Naive thymus-derived CD4-positive, alpha-beta T cell (primary cell): ENCODE results near the gene RAD54L. TPM values are rescaled to one million over a fixed set of nuclear protein-coding genes. Genes with fewer than 3 reads are reported as not detected.

Source experiments
- ATAC-seq: fragments of 150-1000 bp; cut with Tn5 transposase; 2 replicates; pipeline ENCODE4 v1.10.0; 2021; ENCODE audit warnings: mild to moderate bottlenecking, moderate library complexity
- CTCF ChIA-PET: fragments of 350-600 bp; sonication (Branson Sonifier 250); formaldehyde crosslinking; loops from one replicate; lab custom pipeline; 2021; ENCODE audit warnings: antibody characterized with exemption; lab: Charles Lee
- POLR2A ChIA-PET: fragments of 350-600 bp; sonication (Branson Sonifier 250); formaldehyde crosslinking; loops from one replicate; lab custom pipeline; 2021; ENCODE audit warnings: antibody characterized with exemption, inconsistent platforms; lab: Charles Lee
- DNase-seq, 9 donors: peaks; one replicate each; pipeline versions ENCODE4 v3.0.0 to v3.0.0-alpha.2; 2020 to 2022; ENCODE audit warnings: mixed read lengths in 1 of 9
- H3K27ac ChIP-seq: one replicate; pipeline ENCODE4 v1.7.0; 2013; ENCODE audit warnings: mild to moderate bottlenecking, low read depth, low read length, moderate library complexity
- H3K27me3 ChIP-seq, 2 donors: one replicate each; pipeline ENCODE4 v1.7.0; 2013; ENCODE audit warnings: low read length in 2 of 2, mild to moderate bottlenecking in 2 of 2, moderate library complexity in 2 of 2; ENCODE audit not compliant: control insufficient read depth in 2 of 2, insufficient read depth in 2 of 2
- H3K36me3 ChIP-seq, 3 experiments: 1 replicate in 2 of 3; 2 replicates in 1 of 3; pipeline ENCODE4 v1.7.0; 2013; ENCODE audit warnings: low read length in 3 of 3, mild to moderate bottlenecking in 3 of 3, moderate library complexity in 1 of 3; ENCODE audit not compliant: insufficient read depth in 3 of 3, control insufficient read depth in 2 of 3
- H3K4me1 ChIP-seq, 2 donors: one replicate each; pipeline ENCODE4 v1.7.0; 2013; ENCODE audit warnings: low read length in 2 of 2, mild to moderate bottlenecking in 2 of 2, moderate library complexity in 1 of 2; ENCODE audit not compliant: control insufficient read depth in 2 of 2, insufficient read depth in 2 of 2
- H3K4me3 ChIP-seq: 2 replicates; pipeline ENCODE4 v1.7.0; 2013; ENCODE audit warnings: mild to moderate bottlenecking, low read length
- H3K9me3 ChIP-seq, 3 experiments: 1 replicate in 2 of 3; 2 replicates in 1 of 3; pipeline ENCODE4 v1.7.0; 2013; ENCODE audit warnings: low read length in 3 of 3; ENCODE audit not compliant: control insufficient read depth in 2 of 3
- H3K27ac Mint-ChIP-seq, 9 donors: one replicate each; pipeline ENCODE4 v1.8.0; 2020 to 2022; ENCODE audit warnings: mixed read lengths in 9 of 9, mild to moderate bottlenecking in 8 of 9, moderate library complexity in 5 of 9, inconsistent platforms in 2 of 9
- H3K27me3 Mint-ChIP-seq, 5 donors: one replicate each; pipeline ENCODE4 v1.8.0; 2021 to 2022; ENCODE audit warnings: mixed read lengths in 5 of 5, mild to moderate bottlenecking in 1 of 5
- H3K36me3 Mint-ChIP-seq, 5 donors: one replicate each; pipeline ENCODE4 v1.8.0; 2020 to 2022; ENCODE audit warnings: mixed read lengths in 5 of 5, mild to moderate bottlenecking in 3 of 5, inconsistent platforms in 1 of 5
- H3K4me1 Mint-ChIP-seq, 7 donors: one replicate each; pipeline ENCODE4 v1.8.0; 2020 to 2022; ENCODE audit warnings: mixed read lengths in 7 of 7, mild to moderate bottlenecking in 3 of 7, inconsistent platforms in 1 of 7
- H3K4me3 Mint-ChIP-seq, 10 donors: one replicate each; pipeline ENCODE4 v1.8.0; 2020 to 2022; ENCODE audit warnings: mild to moderate bottlenecking in 10 of 10, mixed read lengths in 10 of 10, moderate library complexity in 6 of 10, inconsistent platforms in 2 of 10
- H3K9me3 Mint-ChIP-seq, 11 donors: one replicate each; pipeline ENCODE4 v1.8.0; 2020 to 2022; ENCODE audit warnings: mixed read lengths in 11 of 11, mild to moderate bottlenecking in 4 of 11, inconsistent platforms in 1 of 11, moderate library complexity in 1 of 11
- intact Hi-C, 2 donors: fragments of 100-400 bp; cut with micrococcal nuclease; formaldehyde crosslinking; loops; one replicate each; pipeline ENCODE4 v1.15.1; 2023
- polyA plus RNA-seq, 2 donors: library from polyadenylated mRNA; unstranded; fragments of 300-500 nt; fragmentation: Illumina TruSeq; gene quantifications; one replicate each; pipeline ENCODE4 v1.2.3, GENCODE V29; 2021
- total RNA-seq, 6 experiments: library from RNA in 5 of 6; stranded (reverse) in 5 of 6; gene quantifications; 1 replicate in 5 of 6; 2 replicates in 1 of 6; pipeline ENCODE4 v1.2.3 and lab custom pipeline; 2021 to 2026

The RAD54L gene
- total and polyA plus RNA-seq, 7 experiments from 2014 or later = 0.94 to 31.9 (median 1.7) TPM; not detected in 1

DNA sequence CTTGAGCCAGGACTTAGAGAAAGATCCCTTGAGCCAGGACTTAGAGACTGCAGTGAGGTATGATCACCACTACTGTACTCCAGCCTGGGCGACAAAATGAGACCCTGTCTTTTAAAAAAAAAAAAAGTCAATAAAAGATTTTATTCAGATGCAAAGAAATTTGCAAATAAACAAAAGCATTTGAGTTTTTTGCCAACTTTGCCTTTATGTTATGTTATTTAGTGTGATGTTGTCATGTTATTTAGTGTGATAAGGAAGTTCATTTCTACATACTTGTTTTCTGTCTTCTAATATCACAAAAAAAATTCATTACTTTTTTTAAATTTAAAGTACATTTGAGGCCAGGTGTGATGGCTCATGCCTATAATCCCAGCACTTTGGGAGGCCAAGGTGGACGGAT lies 9.0 kb downstream of the RAD54L start:
- Histone ChIP-seq H3K4me1 (no peaks in the 10 kb centered on the region), H3K4me3 (no peak overlapping the region), H3K36me3 (no peaks in the 10 kb centered on the region), H3K9me3 (no peaks in the 10 kb centered on the region), H3K27ac (no peak overlapping the region), H3K27me3 (no peaks in the 10 kb centered on the region)
- ATAC-seq (no peak), DNase-seq (no peak)
- Mint-ChIP-seq H3K4me1 (peaks cover 0 to 23% (median 0%) of the 10 kb centered on the region in 7 donors), H3K36me3 (peaks cover 0 to 31% (median 0%) of the 10 kb centered on the region in 5 donors), H3K9me3 (no peaks in the 10 kb centered on the region), H3K4me3 (no peak overlapping the region), H3K27me3 (no peaks in the 10 kb centered on the region), H3K27ac (no peak overlapping the region)
- intact Hi-C loops = no loop called here
- ChIA-PET CTCF (no interaction called here), POLR2A (no interaction called here)

DNA sequence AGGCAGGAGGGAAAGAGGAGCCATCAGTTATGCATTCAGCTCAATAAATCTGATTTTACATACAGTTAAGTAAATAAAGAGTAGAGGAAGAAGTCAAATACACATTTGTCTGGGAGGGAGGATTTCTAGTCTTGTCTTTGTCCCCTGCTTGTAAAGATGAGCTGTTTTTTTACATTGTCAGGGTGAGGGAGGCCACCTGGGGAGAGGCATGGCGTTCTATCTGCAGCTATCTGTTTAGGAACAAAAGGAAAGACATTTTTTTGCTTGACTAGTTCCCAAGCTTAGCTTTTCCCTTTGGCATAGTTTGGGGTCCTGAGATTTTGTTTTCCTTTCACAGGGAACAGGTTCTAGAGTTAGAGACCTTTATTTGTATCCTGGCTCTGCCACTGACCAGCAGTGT lies 14.9 kb downstream of the RAD54L start:
- H3K36me3 ChIP-seq = no peaks in the 10 kb centered on the region
- no peaks in the 10 kb centered on the region for H3K27me3 ChIP-seq
- no peak overlapping the region for H3K4me3 ChIP-seq
- H3K9me3 Mint-ChIP-seq = no peaks in the 10 kb centered on the region
- peaks cover 0 to 23% (median 7%) of the 10 kb centered on the region in 5 donors for H3K36me3 Mint-ChIP-seq
- CTCF ChIA-PET = no interaction called here
- DNase-seq (no peak), ATAC-seq (no peak)
- no peak overlapping the region for H3K27ac Mint-ChIP-seq
- no peak overlapping the region for H3K4me3 Mint-ChIP-seq
- POLR2A ChIA-PET = interaction anchor here (1.4 kb wide), 1 partner anchor 21 kb away, joined by 3 read pairs; no protein-coding TSS in a partner anchor
- H3K9me3 ChIP-seq = no peaks in the 10 kb centered on the region
- no peak overlapping the region for H3K27ac ChIP-seq
- no peaks in the 10 kb centered on the region for H3K27me3 Mint-ChIP-seq
- peaks cover 0 to 6% (median 0%) of the 10 kb centered on the region in 7 donors for H3K4me1 Mint-ChIP-seq
- intact Hi-C loops = no loop called here
- no peaks in the 10 kb centered on the region for H3K4me1 ChIP-seq

DNA sequence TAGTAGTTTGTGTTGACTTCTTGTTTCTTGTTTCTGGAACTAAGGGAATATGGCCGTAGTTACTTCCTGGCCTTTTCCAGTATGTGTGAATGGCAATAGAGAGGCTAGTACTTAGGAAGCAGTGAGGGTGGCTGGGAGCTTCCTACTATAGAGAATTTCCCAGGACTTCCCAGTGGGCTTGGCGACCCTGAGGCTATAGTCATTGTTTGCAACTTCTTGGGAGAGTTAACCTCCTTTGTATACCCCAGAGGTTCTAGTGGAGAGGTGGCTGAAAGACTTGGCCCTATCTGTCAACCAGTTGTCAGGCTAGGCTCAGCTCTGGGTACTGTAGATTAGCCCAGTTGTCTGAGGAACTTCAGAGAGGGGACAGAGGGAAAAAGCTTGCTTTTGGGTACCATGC lies 15.6 kb downstream of the RAD54L start:
- ATAC-seq (no peak), DNase-seq (no peak)
- Histone ChIP-seq H3K4me1 (no peaks in the 10 kb centered on the region), H3K4me3 (no peak overlapping the region), H3K27ac (no peak overlapping the region), H3K36me3 (no peaks in the 10 kb centered on the region), H3K27me3 (no peaks in the 10 kb centered on the region), H3K9me3 (no peaks in the 10 kb centered on the region)
- H3K9me3 Mint-ChIP-seq = no peaks in the 10 kb centered on the region
- CTCF ChIA-PET = no interaction called here
- intact Hi-C loops = no loop called here
- H3K4me3 Mint-ChIP-seq = no peak overlapping the region
- POLR2A ChIA-PET = interaction anchor here (1.4 kb wide), 1 partner anchor 21 kb away, joined by 3 read pairs; no protein-coding TSS in a partner anchor
- no peak overlapping the region for H3K27ac Mint-ChIP-seq
- no peaks in the 10 kb centered on the region for H3K27me3 Mint-ChIP-seq
- H3K36me3 Mint-ChIP-seq = peaks cover 0 to 22% (median 7%) of the 10 kb centered on the region in 5 donors
- peaks cover 0 to 6% (median 0%) of the 10 kb centered on the region in 7 donors for H3K4me1 Mint-ChIP-seq

DNA sequence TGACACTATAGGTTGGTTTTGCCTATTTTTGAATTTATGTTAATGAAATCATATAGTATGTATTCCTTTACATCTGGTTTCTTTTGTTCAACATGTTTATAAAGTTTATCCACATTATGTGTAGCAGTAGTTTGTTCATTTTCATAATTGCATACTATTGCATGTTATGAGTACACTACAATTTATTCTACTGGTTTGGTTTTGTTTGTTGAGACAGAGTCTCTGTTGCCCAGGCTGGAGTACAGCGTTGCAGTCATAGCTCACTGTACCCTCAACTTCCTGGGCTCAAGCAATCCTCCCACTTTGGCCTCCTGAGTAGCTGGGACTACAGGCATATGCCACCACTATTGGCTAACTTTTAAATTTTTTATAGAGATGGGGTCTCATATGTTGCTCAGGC lies 21.0 kb downstream of the RAD54L start:
- Histone ChIP-seq H3K9me3 (no peaks in the 10 kb centered on the region), H3K27me3 (no peaks in the 10 kb centered on the region), H3K36me3 (no peaks in the 10 kb centered on the region), H3K27ac (no peak overlapping the region), H3K4me1 (no peaks in the 10 kb centered on the region), H3K4me3 (no peak overlapping the region)
- Mint-ChIP-seq H3K4me1 (peaks cover 0 to 6% (median 0%) of the 10 kb centered on the region in 7 donors), H3K27me3 (no peaks in the 10 kb centered on the region), H3K4me3 (no peak overlapping the region), H3K27ac (no peak overlapping the region), H3K9me3 (no peaks in the 10 kb centered on the region), H3K36me3 (peaks cover 0 to 24% (median 8%) of the 10 kb centered on the region in 5 donors)
- ATAC-seq (no peak), DNase-seq (no peak)
- CTCF ChIA-PET = no interaction called here
- intact Hi-C loops = no loop called here
- POLR2A ChIA-PET = no interaction called here

DNA sequence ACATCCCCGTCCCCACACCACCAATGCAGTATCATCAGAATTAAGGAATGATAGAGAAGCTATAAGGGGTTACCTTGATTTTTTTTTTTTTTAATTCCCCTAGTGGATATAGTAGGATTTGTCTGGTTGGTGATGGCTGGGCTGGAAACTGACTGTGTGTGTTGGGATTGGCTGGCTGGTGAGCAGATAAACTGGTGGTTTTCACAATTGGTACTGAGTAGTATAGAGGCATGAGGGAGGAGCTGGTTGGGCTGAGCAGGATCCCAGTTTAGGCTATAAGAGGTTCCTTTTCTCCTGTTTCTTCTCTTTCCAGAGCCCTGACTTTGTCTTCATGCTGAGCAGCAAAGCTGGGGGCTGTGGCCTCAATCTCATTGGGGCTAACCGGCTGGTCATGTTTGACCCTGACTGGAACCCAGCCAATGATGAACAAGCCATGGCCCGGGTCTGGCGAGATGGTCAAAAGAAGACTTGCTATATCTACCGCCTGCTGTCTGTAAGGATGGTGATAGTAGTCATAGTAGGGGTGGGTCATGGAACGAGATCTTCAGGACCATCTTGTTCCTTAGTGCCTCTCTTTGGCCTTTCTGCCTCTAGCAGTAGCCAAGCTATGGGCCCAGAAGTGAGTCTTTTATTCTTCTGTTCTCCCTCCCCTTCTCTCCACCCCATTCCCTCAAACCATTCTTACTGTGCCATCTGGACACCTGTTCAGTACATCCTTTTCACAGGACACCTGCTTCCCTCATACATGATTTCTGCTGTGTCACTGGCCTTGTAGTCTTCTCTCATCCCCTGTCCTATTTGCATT lies 26.9 kb downstream of the RAD54L start:
- POLR2A ChIA-PET = no interaction called here
- Mint-ChIP-seq H3K4me3 (no peak overlapping the region), H3K27me3 (no peaks in the 10 kb centered on the region), H3K36me3 (peaks cover 0 to 31% (median 0%) of the 10 kb centered on the region in 5 donors), H3K9me3 (no peaks in the 10 kb centered on the region), H3K4me1 (peaks cover 0 to 9% (median 0%) of the 10 kb centered on the region in 7 donors), H3K27ac (no peak overlapping the region)
- Histone ChIP-seq H3K36me3 (peaks cover 0 to 18% (median 0%) of the 10 kb centered on the region in 3 experiments), H3K9me3 (no peaks in the 10 kb centered on the region), H3K4me1 (no peaks in the 10 kb centered on the region), H3K27ac (no peak overlapping the region), H3K4me3 (no peak overlapping the region), H3K27me3 (no peaks in the 10 kb centered on the region)
- intact Hi-C loops = no loop called here
- DNase-seq (no peak), ATAC-seq (no peak)
- CTCF ChIA-PET = interaction anchor here (0.6 to 0.7 kb wide), 2 partner anchors 67 to 473 kb away, joined by 3 read pairs; no protein-coding TSS in a partner anchor

DNA sequence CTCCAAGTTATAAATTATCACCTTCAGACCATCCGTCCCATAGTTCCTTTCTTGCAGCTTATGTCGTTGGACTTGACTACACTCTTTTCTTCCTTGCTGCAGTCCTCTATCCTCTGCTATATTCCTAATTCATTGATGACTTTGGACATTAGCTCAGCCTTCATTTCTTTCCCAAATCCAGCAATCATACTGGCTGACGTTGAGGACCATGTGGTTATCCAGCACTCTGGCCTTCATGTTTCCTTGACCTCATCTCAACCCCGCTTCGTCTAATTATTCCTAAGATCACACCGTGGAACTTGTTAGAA lies 27.4 kb downstream of the RAD54L start:
- Histone ChIP-seq H3K27me3 (no peaks in the 10 kb centered on the region), H3K4me1 (no peaks in the 10 kb centered on the region), H3K27ac (no peak overlapping the region), H3K9me3 (no peaks in the 10 kb centered on the region), H3K36me3 (peaks cover 0 to 24% (median 0%) of the 10 kb centered on the region in 3 experiments), H3K4me3 (no peak overlapping the region)
- intact Hi-C loops = no loop called here
- peaks cover 0 to 31% (median 0%) of the 10 kb centered on the region in 5 donors for H3K36me3 Mint-ChIP-seq
- no peaks in the 10 kb centered on the region for H3K9me3 Mint-ChIP-seq
- H3K4me1 Mint-ChIP-seq = peaks cover 0 to 9% (median 0%) of the 10 kb centered on the region in 7 donors
- no peaks in the 10 kb centered on the region for H3K27me3 Mint-ChIP-seq
- CTCF ChIA-PET = no interaction called here
- ATAC-seq (no peak), DNase-seq (no peak)
- H3K27ac Mint-ChIP-seq = no peak overlapping the region
- POLR2A ChIA-PET = no interaction called here
- H3K4me3 Mint-ChIP-seq = no peak overlapping the region
